ENCODE results near the gene TRIM29.

DNA sequence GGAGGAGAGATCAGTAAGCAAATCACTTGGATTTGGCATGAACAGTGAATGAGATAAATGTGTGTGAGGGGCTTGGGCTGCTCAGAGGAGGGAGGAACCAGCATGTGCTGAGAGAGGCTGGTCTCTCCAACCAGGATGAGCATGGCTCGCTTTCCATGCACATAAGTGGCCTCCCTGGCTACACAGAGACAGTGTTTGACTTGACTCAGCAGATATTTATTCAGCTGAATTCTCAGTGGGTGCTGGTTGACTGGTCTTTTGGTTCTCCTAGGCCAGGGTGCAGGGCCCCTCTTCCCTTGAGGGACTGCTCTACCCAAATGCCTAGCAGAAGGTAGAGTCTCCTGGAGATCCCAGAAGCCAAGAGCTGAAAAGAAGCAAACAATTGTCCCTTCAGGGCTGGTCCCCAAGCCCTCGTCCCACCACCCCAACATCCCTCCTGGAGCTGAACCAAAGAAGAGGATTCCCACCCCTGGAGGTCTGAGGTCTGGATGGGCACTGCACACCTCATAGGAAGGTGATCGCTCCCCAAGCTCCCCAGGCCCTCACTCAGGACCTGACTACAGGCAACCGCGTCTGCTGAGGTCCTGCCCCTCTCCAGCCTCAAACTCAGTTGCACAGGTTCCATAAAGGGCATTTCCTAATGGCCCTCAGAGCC lies 3.3 kb upstream of the TRIM29 start:
- TF ChIP-seq, protein P1, sequence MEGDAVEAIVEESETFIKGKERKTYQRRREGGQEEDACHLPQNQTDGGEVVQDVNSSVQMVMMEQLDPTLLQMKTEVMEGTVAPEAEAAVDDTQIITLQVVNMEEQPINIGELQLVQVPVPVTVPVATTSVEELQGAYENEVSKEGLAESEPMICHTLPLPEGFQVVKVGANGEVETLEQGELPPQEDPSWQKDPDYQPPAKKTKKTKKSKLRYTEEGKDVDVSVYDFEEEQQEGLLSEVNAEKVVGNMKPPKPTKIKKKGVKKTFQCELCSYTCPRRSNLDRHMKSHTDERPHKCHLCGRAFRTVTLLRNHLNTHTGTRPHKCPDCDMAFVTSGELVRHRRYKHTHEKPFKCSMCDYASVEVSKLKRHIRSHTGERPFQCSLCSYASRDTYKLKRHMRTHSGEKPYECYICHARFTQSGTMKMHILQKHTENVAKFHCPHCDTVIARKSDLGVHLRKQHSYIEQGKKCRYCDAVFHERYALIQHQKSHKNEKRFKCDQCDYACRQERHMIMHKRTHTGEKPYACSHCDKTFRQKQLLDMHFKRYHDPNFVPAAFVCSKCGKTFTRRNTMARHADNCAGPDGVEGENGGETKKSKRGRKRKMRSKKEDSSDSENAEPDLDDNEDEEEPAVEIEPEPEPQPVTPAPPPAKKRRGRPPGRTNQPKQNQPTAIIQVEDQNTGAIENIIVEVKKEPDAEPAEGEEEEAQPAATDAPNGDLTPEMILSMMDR (conservative IDR thresholded peaks at IDR 0.05; ENCODE audit: low read depth, low read length), result no peak
- no peak for TF ChIP-seq RFX5 (IDR thresholded peaks at IDR 0.05; ENCODE audit: low read depth, low read length)
- TF ChIP-seq RAD21 (IDR thresholded peaks at IDR 0.05; ENCODE audit: low read length), result no peak
- no peak for TF ChIP-seq POLR2A (IDR thresholded peaks at IDR 0.05; ENCODE audit: low read depth, low read length)
- TF ChIP-seq, protein P2, sequence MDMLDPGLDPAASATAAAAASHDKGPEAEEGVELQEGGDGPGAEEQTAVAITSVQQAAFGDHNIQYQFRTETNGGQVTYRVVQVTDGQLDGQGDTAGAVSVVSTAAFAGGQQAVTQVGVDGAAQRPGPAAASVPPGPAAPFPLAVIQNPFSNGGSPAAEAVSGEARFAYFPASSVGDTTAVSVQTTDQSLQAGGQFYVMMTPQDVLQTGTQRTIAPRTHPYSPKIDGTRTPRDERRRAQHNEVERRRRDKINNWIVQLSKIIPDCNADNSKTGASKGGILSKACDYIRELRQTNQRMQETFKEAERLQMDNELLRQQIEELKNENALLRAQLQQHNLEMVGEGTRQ (IDR thresholded peaks at IDR 0.05; ENCODE audit: low read depth, low read length), result no peak
- TF ChIP-seq MXI1 (IDR thresholded peaks at IDR 0.05; ENCODE audit: borderline replicate concordance, low read depth, low read length), result no peak
- TF ChIP-seq RCOR1 (IDR thresholded peaks at IDR 0.05; ENCODE audit: insufficient replicate concordance, low read length), result no peak
- no peak for TF ChIP-seq CEBPB (IDR thresholded peaks at IDR 0.05; ENCODE audit: low read depth, low read length)

All from IMR-90 (cell line).